GM21723 (cell line): ENCODE measurements around the gene ZNF628.

Experiments used
- ATAC-seq: cut with Tn5 transposase; IDR thresholded peaks from one replicate; pipeline ENCODE4 v1.9.1; 2021; ENCODE audit warnings: mild to moderate bottlenecking, moderate library complexity; ENCODE audit not compliant: unreplicated experiment

Gene ZNF628

GRCh38 chr19:55483706-55484592, 7.5 kb downstream of the ZNF628 start:
- ATAC-seq, result no peak

GRCh38 chr19:55484593-55485438, 8.4 kb downstream of the ZNF628 start, which contains the start of gene NAT14:
TSS of gene NAT14 (plus strand) at chr19:55485188. CDS start at chr19:55485709, 521 bp downstream.
- peak; percentile 64 for ATAC-seq

- ATAC-seq, result no peak
Measured at GRCh38 chr19:55485439-55486011, 9.1 kb downstream of the ZNF628 start.

- ATAC-seq, result no peak
Measured at GRCh38 chr19:55486043-55486970, 9.9 kb downstream of the ZNF628 start.

GRCh38 chr19:55486971-55487923, 10.8 kb downstream of the ZNF628 start:
- no peak for ATAC-seq

- no peak for ATAC-seq
Measured at GRCh38 chr19:55487924-55488687, 11.7 kb downstream of the ZNF628 start, which contains the start of gene SSC5D. TSS of gene SSC5D (plus strand) at chr19:55488436. CDS start at chr19:55488590, 154 bp downstream.

GRCh38 chr19:55488986-55489710, 12.7 kb downstream of the ZNF628 start:
- ATAC-seq, result no peak

GRCh38 chr19:55489711-55490477, 13.5 kb downstream of the ZNF628 start:
- no peak for ATAC-seq

- no peak for ATAC-seq
Measured at GRCh38 chr19:55490478-55491432, 14.3 kb downstream of the ZNF628 start.

GRCh38 chr19:55491546-55492360, 15.3 kb downstream of the ZNF628 start:
- no peak for ATAC-seq

GRCh38 chr19:55492362-55492944, 16.0 kb downstream of the ZNF628 start:
- no peak for ATAC-seq

GRCh38 chr19:55493052-55493644, 16.7 kb downstream of the ZNF628 start:
- no peak for ATAC-seq

GRCh38 chr19:55493645-55494171, 17.3 kb downstream of the ZNF628 start:
- ATAC-seq, result no peak
